HG02759 (cell line): ENCODE measurements around the gene SLC38A10.

Source experiments
- ATAC-seq: cut with Tn5 transposase; IDR thresholded peaks from one replicate; pipeline ENCODE4 v1.9.1; 2021; ENCODE audit warnings: mild to moderate bottlenecking, moderate library complexity; ENCODE audit not compliant: unreplicated experiment

The SLC38A10 gene

GRCh38 chr17:81279278-81280275, 15.5 kb downstream of the SLC38A10 start:
- no peak for ATAC-seq

- no peak for ATAC-seq
These were observed 16.3 kb downstream of the SLC38A10 start for GRCh38 chr17:81278831-81279230.

GRCh38 chr17:81277946-81278693, 17.0 kb downstream of the SLC38A10 start:
- ATAC-seq, result no peak

GRCh38 chr17:81277421-81277820, 17.7 kb downstream of the SLC38A10 start:
- ATAC-seq, result no peak

- ATAC-seq, result no peak
These were observed 18.3 kb downstream of the SLC38A10 start for GRCh38 chr17:81276781-81277180.

GRCh38 chr17:81274471-81274855, 20.6 kb downstream of the SLC38A10 start:
- no peak for ATAC-seq

GRCh38 chr17:81273698-81274470, 21.2 kb downstream of the SLC38A10 start:
- ATAC-seq, result no peak

- no peak for ATAC-seq
These were observed 22.5 kb downstream of the SLC38A10 start for GRCh38 chr17:81272616-81273015.

GRCh38 chr17:81271226-81271625, 23.9 kb downstream of the SLC38A10 start:
- no peak for ATAC-seq

- ATAC-seq, result no peak
These were observed 24.8 kb downstream of the SLC38A10 start for GRCh38 chr17:81270279-81270678.

GRCh38 chr17:81267390-81268067, 27.6 kb downstream of the SLC38A10 start:
- no peak for ATAC-seq

- ATAC-seq, result no peak
These were observed 29.5 kb downstream of the SLC38A10 start for GRCh38 chr17:81265576-81265975.

GRCh38 chr17:81264640-81265039, 30.5 kb downstream of the SLC38A10 start:
- ATAC-seq, result no peak

- ATAC-seq, result no peak
These were observed 31.5 kb downstream of the SLC38A10 start for GRCh38 chr17:81263371-81264181.

GRCh38 chr17:81261582-81262336, 33.3 kb downstream of the SLC38A10 start:
- no peak for ATAC-seq

GRCh38 chr17:81261096-81261495, 34.0 kb downstream of the SLC38A10 start:
- ATAC-seq, result no peak

GRCh38 chr17:81260641-81261040, 34.5 kb downstream of the SLC38A10 start:
- ATAC-seq, result no peak

- no peak for ATAC-seq
These were observed 34.9 kb downstream of the SLC38A10 start for GRCh38 chr17:81260171-81260570.

- ATAC-seq, result no peak
These were observed 36.0 kb downstream of the SLC38A10 start for GRCh38 chr17:81259058-81259605.
